Nephron (organoid): ENCODE data around the gene SYK.

Source experiments
- H3K27ac Mint-ChIP-seq, 3 experiments: 2 replicates each; pipeline ENCODE4 v1.8.0; 2020; ENCODE audit warnings: mixed read lengths in 3 of 3, mild to moderate bottlenecking in 2 of 3, moderate library complexity in 1 of 3
- H3K27me3 Mint-ChIP-seq: 2 replicates; pipeline ENCODE4 v1.8.0; 2021; ENCODE audit warnings: low read depth, mild to moderate bottlenecking, moderate library complexity, mixed read lengths
- H3K36me3 Mint-ChIP-seq: 2 replicates; pipeline ENCODE4 v1.8.0; 2020; ENCODE audit warnings: low read depth, mixed read lengths
- H3K4me1 Mint-ChIP-seq: 2 replicates; pipeline ENCODE4 v1.8.0; 2020; ENCODE audit warnings: mixed read lengths
- H3K4me3 Mint-ChIP-seq, 3 experiments: 2 replicates each; pipeline ENCODE4 v1.8.0; 2020; ENCODE audit warnings: mild to moderate bottlenecking in 3 of 3, mixed read lengths in 3 of 3, moderate library complexity in 2 of 3
- H3K9me3 Mint-ChIP-seq: 2 replicates; pipeline ENCODE4 v1.8.0; 2020; ENCODE audit warnings: mixed read lengths
- CTCF ChIP-seq, 3 experiments: fragments of 200-600 bp; sonication (generic); IDR thresholded peaks; one replicate each; pipeline ENCODE4 v1.5.0; 2021; ENCODE audit warnings: antibody characterized with exemption in 3 of 3; ENCODE audit not compliant: unreplicated experiment in 3 of 3

SYK gene

GRCh38 chr9:90939351-90939750 is 137.7 kb downstream of the SYK start:
- no peaks in the 10 kb centered on the region for H3K36me3 Mint-ChIP-seq
- peaks cover 4% of the 10 kb centered on the region for H3K9me3 Mint-ChIP-seq
- TF ChIP-seq CTCF (IDR thresholded peaks at IDR 0.05; ENCODE audit: unreplicated experiment in 3 of 3), result no peak
- H3K4me3 Mint-ChIP-seq, result no peak overlapping the region
- peaks cover 4% of the 10 kb centered on the region for H3K27me3 Mint-ChIP-seq
- H3K4me1 Mint-ChIP-seq, result peaks cover 6% of the 10 kb centered on the region
- no peak overlapping the region for H3K27ac Mint-ChIP-seq

- Mint-ChIP-seq H3K36me3 (no peaks in the 10 kb centered on the region), H3K4me1 (peaks cover under 1% of the 10 kb centered on the region), H3K27me3 (peaks cover 3% of the 10 kb centered on the region), H3K27ac (no peak overlapping the region), H3K4me3 (no peak overlapping the region), H3K9me3 (peaks cover 4% of the 10 kb centered on the region)
- TF ChIP-seq CTCF (IDR thresholded peaks at IDR 0.05; ENCODE audit: unreplicated experiment in 3 of 3), result no peak
Observed at GRCh38 chr9:90940280-90940679, 138.7 kb downstream of the SYK start.

GRCh38 chr9:90941661-90942060 is 140.0 kb downstream of the SYK start:
- peaks cover 4% of the 10 kb centered on the region for H3K9me3 Mint-ChIP-seq
- H3K4me3 Mint-ChIP-seq, result no peak overlapping the region
- no peak for TF ChIP-seq CTCF (IDR thresholded peaks at IDR 0.05; ENCODE audit: unreplicated experiment in 3 of 3)
- H3K27me3 Mint-ChIP-seq, result no peaks in the 10 kb centered on the region
- H3K36me3 Mint-ChIP-seq, result no peaks in the 10 kb centered on the region
- no peak overlapping the region for H3K27ac Mint-ChIP-seq
- no peaks in the 10 kb centered on the region for H3K4me1 Mint-ChIP-seq

- Mint-ChIP-seq H3K27ac (no peak overlapping the region), H3K4me1 (no peaks in the 10 kb centered on the region), H3K9me3 (peaks cover 4% of the 10 kb centered on the region), H3K4me3 (no peak overlapping the region), H3K27me3 (no peaks in the 10 kb centered on the region), H3K36me3 (no peaks in the 10 kb centered on the region)
- no peak for TF ChIP-seq CTCF (IDR thresholded peaks at IDR 0.05; ENCODE audit: unreplicated experiment in 3 of 3)
Observed at GRCh38 chr9:90942555-90942954, 140.9 kb downstream of the SYK start.

GRCh38 chr9:90943341-90943740 is 141.7 kb downstream of the SYK start:
- H3K27me3 Mint-ChIP-seq, result no peaks in the 10 kb centered on the region
- H3K9me3 Mint-ChIP-seq, result peaks cover 4% of the 10 kb centered on the region
- no peaks in the 10 kb centered on the region for H3K36me3 Mint-ChIP-seq
- no peak overlapping the region for H3K4me3 Mint-ChIP-seq
- TF ChIP-seq CTCF (IDR thresholded peaks at IDR 0.05; ENCODE audit: unreplicated experiment in 3 of 3), result no peak
- H3K4me1 Mint-ChIP-seq, result no peaks in the 10 kb centered on the region
- no peak overlapping the region for H3K27ac Mint-ChIP-seq

- no peaks in the 10 kb centered on the region for H3K4me1 Mint-ChIP-seq
- H3K4me3 Mint-ChIP-seq, result no peak overlapping the region
- H3K9me3 Mint-ChIP-seq, result no peaks in the 10 kb centered on the region
- H3K36me3 Mint-ChIP-seq, result no peaks in the 10 kb centered on the region
- no peak for TF ChIP-seq CTCF (IDR thresholded peaks at IDR 0.05; ENCODE audit: unreplicated experiment in 3 of 3)
- H3K27me3 Mint-ChIP-seq, result peaks cover 11% of the 10 kb centered on the region
- no peak overlapping the region for H3K27ac Mint-ChIP-seq
Observed at GRCh38 chr9:90945336-90945735, 143.7 kb downstream of the SYK start.
